GM12878 (cell line): Measurements from ENCODE around the gene MTF2.

Experiments
- BHLHE40 ChIP-seq, 2 experiments: fragments of 450-650 bp in 1 of 2; IDR thresholded peaks; 2 replicates each; pipeline ENCODE4 v1.6.1; 2011 to 2017; ENCODE audit warnings: low read depth in 2 of 2, borderline replicate concordance in 1 of 2, improper control_type of control experiment in 1 of 2, low read length in 1 of 2, mild to moderate bottlenecking in 1 of 2
- CBX5 ChIP-seq: sonication (generic); IDR thresholded peaks from 2 replicates; pipeline ENCODE4 v1.6.1; 2016; ENCODE audit warnings: low read depth, moderate library complexity, mild to moderate bottlenecking, inconsistent platforms
- NR2C2 ChIP-seq: IDR thresholded peaks from 2 replicates; pipeline ENCODE4 v1.6.1; 2011; ENCODE audit warnings: borderline replicate concordance, low read depth; ENCODE audit not compliant: control insufficient read depth, insufficient read length
- POLR2AphosphoS2 ChIP-seq: IDR thresholded peaks from 2 replicates; pipeline ENCODE4 v1.6.1; 2011; ENCODE audit warnings: low read depth, mild to moderate bottlenecking, low read length, improper control_type of control experiment, moderate library complexity
- RFX5 ChIP-seq: IDR thresholded peaks from 2 replicates; pipeline ENCODE4 v1.6.1; 2011; ENCODE audit warnings: low read depth, low read length, improper control_type of control experiment
- SREBF1 ChIP-seq: IDR thresholded peaks from 2 replicates; pipeline ENCODE4 v1.6.1; 2012; ENCODE audit warnings: mild to moderate bottlenecking, low read length
- SUPT20H ChIP-seq: IDR thresholded peaks from 2 replicates; pipeline ENCODE4 v1.6.1; 2011; ENCODE audit warnings: low read depth, mild to moderate bottlenecking, low read length, moderate library complexity, borderline replicate concordance; ENCODE audit not compliant: control insufficient read depth
- YY1 ChIP-seq: IDR thresholded peaks from 2 replicates; pipeline ENCODE4 v1.6.1; 2011; ENCODE audit warnings: low read depth, mild to moderate bottlenecking, low read length
- TF ChIP-seq, protein P1 (sequence below), 3 experiments: IDR thresholded peaks in 2 of 3; conservative IDR thresholded peaks in 1 of 3; 2 replicates each; pipeline ENCODE4 v1.5.1; 2011; ENCODE audit warnings: low read depth in 3 of 3, low read length in 3 of 3, mild to moderate bottlenecking in 3 of 3, control low read depth in 2 of 3, moderate library complexity in 2 of 3, inconsistent platforms in 1 of 3, mixed read lengths in 1 of 3; ENCODE audit not compliant: control insufficient read depth in 2 of 3, insufficient read depth in 1 of 3; ENCODE audit errors: extremely low read depth in 1 of 3
- TF ChIP-seq, protein P2 (sequence below): IDR thresholded peaks from 2 replicates; pipeline ENCODE4 v1.6.1; 2012; ENCODE audit warnings: mild to moderate bottlenecking, low read depth, low read length

GRCh38 chr1:93036672-93037071 is 42.4 kb upstream of the MTF2 start:
- no peak for TF ChIP-seq BHLHE40 (IDR thresholded peaks at IDR 0.05; ENCODE audit: borderline replicate concordance in 1 of 2, low read depth in 2 of 2, low read length in 1 of 2)
- TF ChIP-seq POLR2AphosphoS2, result no peak
- TF ChIP-seq CBX5, result no peak
- no peak for TF ChIP-seq RFX5
- TF ChIP-seq YY1, result no peak
- TF ChIP-seq, protein P1, sequence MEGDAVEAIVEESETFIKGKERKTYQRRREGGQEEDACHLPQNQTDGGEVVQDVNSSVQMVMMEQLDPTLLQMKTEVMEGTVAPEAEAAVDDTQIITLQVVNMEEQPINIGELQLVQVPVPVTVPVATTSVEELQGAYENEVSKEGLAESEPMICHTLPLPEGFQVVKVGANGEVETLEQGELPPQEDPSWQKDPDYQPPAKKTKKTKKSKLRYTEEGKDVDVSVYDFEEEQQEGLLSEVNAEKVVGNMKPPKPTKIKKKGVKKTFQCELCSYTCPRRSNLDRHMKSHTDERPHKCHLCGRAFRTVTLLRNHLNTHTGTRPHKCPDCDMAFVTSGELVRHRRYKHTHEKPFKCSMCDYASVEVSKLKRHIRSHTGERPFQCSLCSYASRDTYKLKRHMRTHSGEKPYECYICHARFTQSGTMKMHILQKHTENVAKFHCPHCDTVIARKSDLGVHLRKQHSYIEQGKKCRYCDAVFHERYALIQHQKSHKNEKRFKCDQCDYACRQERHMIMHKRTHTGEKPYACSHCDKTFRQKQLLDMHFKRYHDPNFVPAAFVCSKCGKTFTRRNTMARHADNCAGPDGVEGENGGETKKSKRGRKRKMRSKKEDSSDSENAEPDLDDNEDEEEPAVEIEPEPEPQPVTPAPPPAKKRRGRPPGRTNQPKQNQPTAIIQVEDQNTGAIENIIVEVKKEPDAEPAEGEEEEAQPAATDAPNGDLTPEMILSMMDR (IDR thresholded peaks at IDR 0.05 in 2 of 3, conservative IDR thresholded peaks at IDR 0.05 in 1 of 3; ENCODE audit: control insufficient read depth in 2 of 3, extremely low read depth in 1 of 3, insufficient read depth in 1 of 3, low read depth in 3 of 3, low read length in 3 of 3), result no peak
- no peak for TF ChIP-seq SREBF1
- TF ChIP-seq SUPT20H, result no peak
- TF ChIP-seq, protein P2, sequence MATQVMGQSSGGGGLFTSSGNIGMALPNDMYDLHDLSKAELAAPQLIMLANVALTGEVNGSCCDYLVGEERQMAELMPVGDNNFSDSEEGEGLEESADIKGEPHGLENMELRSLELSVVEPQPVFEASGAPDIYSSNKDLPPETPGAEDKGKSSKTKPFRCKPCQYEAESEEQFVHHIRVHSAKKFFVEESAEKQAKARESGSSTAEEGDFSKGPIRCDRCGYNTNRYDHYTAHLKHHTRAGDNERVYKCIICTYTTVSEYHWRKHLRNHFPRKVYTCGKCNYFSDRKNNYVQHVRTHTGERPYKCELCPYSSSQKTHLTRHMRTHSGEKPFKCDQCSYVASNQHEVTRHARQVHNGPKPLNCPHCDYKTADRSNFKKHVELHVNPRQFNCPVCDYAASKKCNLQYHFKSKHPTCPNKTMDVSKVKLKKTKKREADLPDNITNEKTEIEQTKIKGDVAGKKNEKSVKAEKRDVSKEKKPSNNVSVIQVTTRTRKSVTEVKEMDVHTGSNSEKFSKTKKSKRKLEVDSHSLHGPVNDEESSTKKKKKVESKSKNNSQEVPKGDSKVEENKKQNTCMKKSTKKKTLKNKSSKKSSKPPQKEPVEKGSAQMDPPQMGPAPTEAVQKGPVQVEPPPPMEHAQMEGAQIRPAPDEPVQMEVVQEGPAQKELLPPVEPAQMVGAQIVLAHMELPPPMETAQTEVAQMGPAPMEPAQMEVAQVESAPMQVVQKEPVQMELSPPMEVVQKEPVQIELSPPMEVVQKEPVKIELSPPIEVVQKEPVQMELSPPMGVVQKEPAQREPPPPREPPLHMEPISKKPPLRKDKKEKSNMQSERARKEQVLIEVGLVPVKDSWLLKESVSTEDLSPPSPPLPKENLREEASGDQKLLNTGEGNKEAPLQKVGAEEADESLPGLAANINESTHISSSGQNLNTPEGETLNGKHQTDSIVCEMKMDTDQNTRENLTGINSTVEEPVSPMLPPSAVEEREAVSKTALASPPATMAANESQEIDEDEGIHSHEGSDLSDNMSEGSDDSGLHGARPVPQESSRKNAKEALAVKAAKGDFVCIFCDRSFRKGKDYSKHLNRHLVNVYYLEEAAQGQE, result no peak
- no peak for TF ChIP-seq NR2C2
